ENCODE measurements around the gene ASB5.

ASB5 gene

DNA sequence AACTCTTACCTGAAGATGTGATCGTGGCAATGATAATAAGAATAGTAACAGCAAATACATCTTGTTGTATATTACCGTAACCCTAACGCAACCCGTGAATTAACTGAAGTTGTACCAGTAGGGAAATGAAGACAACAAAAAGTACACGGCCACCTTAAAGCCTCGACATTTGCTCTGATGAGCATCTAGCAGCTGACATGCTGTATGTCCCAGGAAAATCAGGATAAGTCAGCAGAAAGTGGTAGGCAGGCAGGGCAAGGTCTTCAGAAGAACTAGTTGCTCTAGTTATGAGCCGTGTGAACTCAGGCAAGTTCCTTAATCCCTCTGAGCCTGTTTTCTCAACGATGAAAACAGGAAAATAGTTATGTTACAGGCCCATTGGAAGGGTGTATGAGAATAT lies 7.7 kb upstream of the ASB5 start:
- Histone ChIP-seq H3K4me3 (ENCODE audit: low read depth in 1 of 2, low read length in 2 of 2) (no peak overlapping the region), H3K27ac (ENCODE audit: low read length) (no peak overlapping the region), H3K4me1 (ENCODE audit: control insufficient read depth in 1 of 2, insufficient read depth in 2 of 2, low read length in 2 of 2) (no peaks in the 10 kb centered on the region)

DNA sequence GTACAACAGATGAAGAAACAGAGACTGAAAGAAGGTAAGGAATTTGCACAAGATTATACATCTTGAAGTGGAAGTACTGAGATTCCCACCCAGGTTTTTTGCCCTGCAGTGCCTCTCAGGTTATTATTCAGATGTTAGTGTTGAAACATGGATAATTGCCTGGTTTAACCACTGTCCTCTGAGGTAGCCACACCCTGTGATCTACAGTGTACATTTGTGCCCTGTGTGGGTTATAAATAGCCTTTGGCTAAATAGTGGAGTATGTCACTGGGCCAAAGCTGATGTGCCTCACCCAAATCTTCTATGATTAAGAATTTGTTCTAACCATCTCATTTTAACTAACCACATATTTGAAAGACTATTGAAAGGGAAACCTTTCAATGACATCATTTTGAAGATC lies 5.4 kb upstream of the ASB5 start:
- no peak overlapping the region for H3K27ac ChIP-seq (ENCODE audit: low read length)
- no peaks in the 10 kb centered on the region for H3K27me3 ChIP-seq (ENCODE audit: low read depth, low read length)
- H3K9me3 ChIP-seq (ENCODE audit: control insufficient read depth in 1 of 2, low read length in 2 of 2), result no peaks in the 10 kb centered on the region
- H3K36me3 ChIP-seq (ENCODE audit: control insufficient read depth in 1 of 2, insufficient read depth in 2 of 2, low read length in 2 of 2), result no peaks in the 10 kb centered on the region
- no peak overlapping the region for H3K4me3 ChIP-seq (ENCODE audit: low read depth in 1 of 2, low read length in 2 of 2)
- no peaks in the 10 kb centered on the region for H3K4me1 ChIP-seq (ENCODE audit: control insufficient read depth in 1 of 2, insufficient read depth in 2 of 2, low read length in 2 of 2)

More for the DNA sequence above, 7.7 kb upstream of the ASB5 start:
- H3K36me3 ChIP-seq (ENCODE audit: control insufficient read depth in 1 of 2, insufficient read depth in 2 of 2, low read length in 2 of 2), result no peaks in the 10 kb centered on the region
- no peaks in the 10 kb centered on the region for H3K9me3 ChIP-seq (ENCODE audit: control insufficient read depth in 1 of 2, low read length in 2 of 2)
- no peaks in the 10 kb centered on the region for H3K27me3 ChIP-seq (ENCODE audit: low read depth, low read length)

DNA sequence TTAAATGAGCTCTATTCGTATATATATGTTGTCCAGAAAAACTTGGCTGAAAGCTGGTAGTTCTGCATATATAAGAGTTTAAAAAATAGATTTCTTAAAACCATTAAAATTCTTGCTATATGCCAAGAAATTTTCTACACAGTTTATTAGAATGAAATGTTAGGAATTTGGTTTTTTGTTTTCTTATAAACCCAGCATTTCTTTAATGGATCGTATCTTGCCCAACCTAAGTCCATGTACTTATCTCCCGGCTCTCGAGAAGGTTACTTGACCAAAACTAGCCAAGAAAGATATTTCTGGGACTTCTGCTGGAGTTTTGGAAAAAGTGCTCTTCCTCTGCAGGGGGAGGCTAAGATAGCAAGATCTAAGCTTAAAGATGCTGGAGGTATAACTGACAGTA lies 4.7 kb upstream of the ASB5 start:
- Histone ChIP-seq H3K4me1 (ENCODE audit: control insufficient read depth in 1 of 2, insufficient read depth in 2 of 2, low read length in 2 of 2) (no peaks in the 10 kb centered on the region), H3K27ac (ENCODE audit: low read length) (no peak overlapping the region), H3K36me3 (ENCODE audit: control insufficient read depth in 1 of 2, insufficient read depth in 2 of 2, low read length in 2 of 2) (no peaks in the 10 kb centered on the region), H3K9me3 (ENCODE audit: control insufficient read depth in 1 of 2, low read length in 2 of 2) (no peaks in the 10 kb centered on the region), H3K27me3 (ENCODE audit: low read depth, low read length) (no peaks in the 10 kb centered on the region), H3K4me3 (ENCODE audit: low read depth in 1 of 2, low read length in 2 of 2) (no peak overlapping the region)

DNA sequence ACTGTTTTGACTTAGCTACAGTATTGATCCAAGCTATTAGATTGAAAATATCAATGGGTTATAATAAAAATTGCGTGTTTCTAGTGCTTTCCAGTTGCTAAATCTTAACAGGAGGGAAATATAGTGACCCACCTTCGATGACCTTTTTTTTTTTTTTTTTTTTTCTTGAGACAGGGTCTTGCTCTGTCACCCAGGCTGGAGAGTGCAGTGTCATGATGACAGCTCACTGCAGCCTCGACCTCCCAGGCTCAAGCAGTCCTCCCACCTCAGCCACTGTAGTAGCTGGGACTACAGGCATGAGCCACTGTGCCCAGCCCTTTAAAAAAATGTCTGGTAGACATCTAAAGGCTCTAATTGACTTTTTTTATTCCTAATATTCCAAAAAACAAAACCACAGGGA lies 3.8 kb upstream of the ASB5 start:
- no peak overlapping the region for H3K27ac ChIP-seq (ENCODE audit: low read length)
- no peaks in the 10 kb centered on the region for H3K27me3 ChIP-seq (ENCODE audit: low read depth, low read length)
- H3K4me1 ChIP-seq (ENCODE audit: control insufficient read depth in 1 of 2, insufficient read depth in 2 of 2, low read length in 2 of 2), result no peaks in the 10 kb centered on the region
- no peak overlapping the region for H3K4me3 ChIP-seq (ENCODE audit: low read depth in 1 of 2, low read length in 2 of 2)
- no peaks in the 10 kb centered on the region for H3K36me3 ChIP-seq (ENCODE audit: control insufficient read depth in 1 of 2, insufficient read depth in 2 of 2, low read length in 2 of 2)
- H3K9me3 ChIP-seq (ENCODE audit: control insufficient read depth in 1 of 2, low read length in 2 of 2), result no peaks in the 10 kb centered on the region

DNA sequence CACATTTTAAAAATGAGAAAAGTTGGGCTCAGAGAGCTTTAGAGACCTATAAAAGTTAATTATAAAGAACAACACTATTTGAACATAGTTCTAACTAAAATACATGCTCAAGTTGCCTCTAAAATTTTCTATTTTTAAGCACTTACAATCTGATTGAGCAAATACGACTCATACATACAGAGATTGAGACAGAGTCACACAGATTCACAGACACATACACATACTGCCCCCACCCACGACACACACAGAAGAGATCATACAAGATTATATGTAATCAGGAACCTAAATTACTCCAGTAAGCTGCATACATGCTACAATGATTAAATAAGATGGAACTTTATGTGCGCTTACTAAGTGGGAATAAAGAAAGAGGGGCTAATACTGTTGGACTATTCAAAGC lies 2.7 kb upstream of the ASB5 start:
- Histone ChIP-seq H3K36me3 (ENCODE audit: control insufficient read depth in 1 of 2, insufficient read depth in 2 of 2, low read length in 2 of 2) (no peaks in the 10 kb centered on the region), H3K4me3 (ENCODE audit: low read depth in 1 of 2, low read length in 2 of 2) (no peak overlapping the region), H3K27me3 (ENCODE audit: low read depth, low read length) (no peaks in the 10 kb centered on the region), H3K27ac (ENCODE audit: low read length) (no peak overlapping the region), H3K4me1 (ENCODE audit: control insufficient read depth in 1 of 2, insufficient read depth in 2 of 2, low read length in 2 of 2) (no peaks in the 10 kb centered on the region), H3K9me3 (ENCODE audit: control insufficient read depth in 1 of 2, low read length in 2 of 2) (no peaks in the 10 kb centered on the region)

DNA sequence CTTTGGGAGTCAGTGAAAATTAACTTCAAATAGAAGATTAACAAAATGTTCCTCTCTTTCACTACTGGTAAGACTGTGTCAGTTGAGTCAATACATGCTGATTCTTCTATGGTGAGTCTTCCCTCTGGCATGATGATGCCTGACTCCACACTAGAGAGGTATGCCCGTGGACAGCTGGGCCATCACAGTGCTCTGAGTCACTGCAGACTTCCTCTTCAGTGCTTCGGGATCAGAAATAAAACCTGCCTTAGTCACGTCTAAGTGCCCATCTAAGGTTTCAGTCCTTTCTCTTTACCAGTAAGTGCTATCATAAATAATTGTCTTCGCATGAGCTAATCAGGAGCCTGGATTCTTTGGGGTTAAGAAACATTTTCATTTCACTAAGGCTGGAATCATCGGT lies 1.6 kb upstream of the ASB5 start:
- no peaks in the 10 kb centered on the region for H3K27me3 ChIP-seq (ENCODE audit: low read depth, low read length)
- no peaks in the 10 kb centered on the region for H3K9me3 ChIP-seq (ENCODE audit: control insufficient read depth in 1 of 2, low read length in 2 of 2)
- H3K27ac ChIP-seq (ENCODE audit: low read length), result peak overlapping the region; percentile 40
- no peak overlapping the region for H3K4me3 ChIP-seq (ENCODE audit: low read depth in 1 of 2, low read length in 2 of 2)
- H3K36me3 ChIP-seq (ENCODE audit: control insufficient read depth in 1 of 2, insufficient read depth in 2 of 2, low read length in 2 of 2), result no peaks in the 10 kb centered on the region
- no peaks in the 10 kb centered on the region for H3K4me1 ChIP-seq (ENCODE audit: control insufficient read depth in 1 of 2, insufficient read depth in 2 of 2, low read length in 2 of 2)

DNA sequence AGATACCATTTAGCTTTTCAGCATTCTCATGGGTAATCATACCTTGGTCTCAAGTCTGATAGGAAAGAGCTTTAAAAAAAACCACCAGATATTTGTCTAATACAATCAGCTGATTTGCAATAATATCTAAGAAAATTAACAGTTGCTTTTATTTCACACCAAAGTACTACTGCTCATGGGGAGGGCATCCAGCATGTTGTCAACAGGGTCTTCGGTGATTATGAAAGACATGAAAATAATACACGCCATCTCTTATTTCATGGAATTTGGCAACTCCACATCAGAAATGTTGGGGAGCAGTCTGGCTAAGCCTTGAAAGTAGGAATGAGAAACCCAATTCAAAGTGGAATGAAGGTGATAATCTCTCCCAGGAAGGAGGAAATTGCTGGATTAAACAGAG lies 3.0 kb downstream of the ASB5 start:
- Histone ChIP-seq H3K36me3 (ENCODE audit: control insufficient read depth in 1 of 2, insufficient read depth in 2 of 2, low read length in 2 of 2) (no peaks in the 10 kb centered on the region), H3K27ac (ENCODE audit: low read length) (no peak overlapping the region), H3K4me1 (ENCODE audit: control insufficient read depth in 1 of 2, insufficient read depth in 2 of 2, low read length in 2 of 2) (no peaks in the 10 kb centered on the region), H3K27me3 (ENCODE audit: low read depth, low read length) (no peaks in the 10 kb centered on the region), H3K4me3 (ENCODE audit: low read depth in 1 of 2, low read length in 2 of 2) (no peak overlapping the region), H3K9me3 (ENCODE audit: control insufficient read depth in 1 of 2, low read length in 2 of 2) (no peaks in the 10 kb centered on the region)

DNA sequence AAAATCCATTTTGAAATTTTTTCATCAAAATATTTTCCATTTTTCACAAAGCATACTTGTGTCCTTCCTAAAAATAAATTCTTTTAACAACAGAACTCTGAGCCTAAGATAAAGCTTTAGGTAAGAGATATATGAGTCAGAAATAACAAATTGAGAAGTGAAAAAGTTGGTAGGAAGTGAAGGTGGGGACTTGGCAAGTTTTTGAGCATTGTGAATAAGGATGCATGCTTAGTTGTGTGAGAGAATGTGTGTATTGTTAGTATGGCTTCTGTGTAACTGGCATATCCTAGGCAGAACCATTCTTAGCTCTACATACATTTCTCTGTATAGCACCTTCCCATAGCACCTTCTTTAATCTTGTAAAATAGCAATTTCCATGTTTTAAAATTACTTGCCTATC lies 6.8 kb downstream of the ASB5 start:
- H3K4me1 ChIP-seq (ENCODE audit: control insufficient read depth in 1 of 2, insufficient read depth in 2 of 2, low read length in 2 of 2), result no peaks in the 10 kb centered on the region
- H3K9me3 ChIP-seq (ENCODE audit: control insufficient read depth in 1 of 2, low read length in 2 of 2), result no peaks in the 10 kb centered on the region
- no peaks in the 10 kb centered on the region for H3K27me3 ChIP-seq (ENCODE audit: low read depth, low read length)
- H3K27ac ChIP-seq (ENCODE audit: low read length), result no peak overlapping the region
- no peaks in the 10 kb centered on the region for H3K36me3 ChIP-seq (ENCODE audit: control insufficient read depth in 1 of 2, insufficient read depth in 2 of 2, low read length in 2 of 2)
- no peak overlapping the region for H3K4me3 ChIP-seq (ENCODE audit: low read depth in 1 of 2, low read length in 2 of 2)

DNA sequence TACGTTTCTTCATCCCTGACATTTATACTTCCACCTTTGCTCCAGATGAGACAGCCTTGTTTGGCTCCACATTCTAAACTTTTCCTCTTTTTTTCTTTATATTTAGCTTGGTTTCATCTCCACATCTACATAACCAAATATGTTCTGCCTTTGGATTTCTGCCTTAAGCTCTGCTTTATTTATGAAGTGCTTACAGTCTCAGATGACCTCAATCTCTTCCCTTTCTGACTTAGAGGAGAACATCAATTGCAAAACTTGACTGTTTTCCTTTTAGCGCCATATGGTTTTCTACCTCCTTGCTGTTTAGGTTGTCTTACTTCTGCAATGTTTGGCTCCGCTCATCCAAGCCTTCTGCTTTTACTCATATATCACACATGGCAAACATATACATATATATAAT lies 7.5 kb downstream of the ASB5 start:
- H3K4me1 ChIP-seq (ENCODE audit: control insufficient read depth in 1 of 2, insufficient read depth in 2 of 2, low read length in 2 of 2), result no peaks in the 10 kb centered on the region
- H3K27me3 ChIP-seq (ENCODE audit: low read depth, low read length), result no peaks in the 10 kb centered on the region
- H3K9me3 ChIP-seq (ENCODE audit: control insufficient read depth in 1 of 2, low read length in 2 of 2), result no peaks in the 10 kb centered on the region
- no peak overlapping the region for H3K27ac ChIP-seq (ENCODE audit: low read length)
- no peaks in the 10 kb centered on the region for H3K36me3 ChIP-seq (ENCODE audit: control insufficient read depth in 1 of 2, insufficient read depth in 2 of 2, low read length in 2 of 2)
- H3K4me3 ChIP-seq (ENCODE audit: low read depth in 1 of 2, low read length in 2 of 2), result no peak overlapping the region

DNA sequence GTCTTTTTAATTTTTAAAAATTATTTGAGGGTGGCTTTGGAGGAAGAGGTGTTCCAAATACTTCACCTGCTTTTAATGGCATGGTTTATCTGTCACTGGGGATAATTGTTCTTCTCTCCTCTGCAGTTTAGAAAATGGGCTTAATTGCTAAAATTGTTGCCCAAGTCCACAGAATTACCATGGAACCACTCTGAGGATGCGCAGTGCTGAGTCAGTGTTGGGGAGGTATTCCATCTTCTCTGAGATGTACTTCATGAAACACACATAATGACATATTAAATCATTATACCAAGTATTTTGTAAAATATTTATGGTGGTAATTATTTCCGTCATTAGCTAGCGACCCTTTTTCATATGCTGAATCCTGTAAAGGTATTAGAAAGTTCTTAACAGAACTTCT lies 8.0 kb downstream of the ASB5 start:
- H3K4me3 ChIP-seq (ENCODE audit: low read depth in 1 of 2, low read length in 2 of 2), result no peak overlapping the region
- no peak overlapping the region for H3K27ac ChIP-seq (ENCODE audit: low read length)
- no peaks in the 10 kb centered on the region for H3K4me1 ChIP-seq (ENCODE audit: control insufficient read depth in 1 of 2, insufficient read depth in 2 of 2, low read length in 2 of 2)
- no peaks in the 10 kb centered on the region for H3K27me3 ChIP-seq (ENCODE audit: low read depth, low read length)
- no peaks in the 10 kb centered on the region for H3K36me3 ChIP-seq (ENCODE audit: control insufficient read depth in 1 of 2, insufficient read depth in 2 of 2, low read length in 2 of 2)
- H3K9me3 ChIP-seq (ENCODE audit: control insufficient read depth in 1 of 2, low read length in 2 of 2), result no peaks in the 10 kb centered on the region

DNA sequence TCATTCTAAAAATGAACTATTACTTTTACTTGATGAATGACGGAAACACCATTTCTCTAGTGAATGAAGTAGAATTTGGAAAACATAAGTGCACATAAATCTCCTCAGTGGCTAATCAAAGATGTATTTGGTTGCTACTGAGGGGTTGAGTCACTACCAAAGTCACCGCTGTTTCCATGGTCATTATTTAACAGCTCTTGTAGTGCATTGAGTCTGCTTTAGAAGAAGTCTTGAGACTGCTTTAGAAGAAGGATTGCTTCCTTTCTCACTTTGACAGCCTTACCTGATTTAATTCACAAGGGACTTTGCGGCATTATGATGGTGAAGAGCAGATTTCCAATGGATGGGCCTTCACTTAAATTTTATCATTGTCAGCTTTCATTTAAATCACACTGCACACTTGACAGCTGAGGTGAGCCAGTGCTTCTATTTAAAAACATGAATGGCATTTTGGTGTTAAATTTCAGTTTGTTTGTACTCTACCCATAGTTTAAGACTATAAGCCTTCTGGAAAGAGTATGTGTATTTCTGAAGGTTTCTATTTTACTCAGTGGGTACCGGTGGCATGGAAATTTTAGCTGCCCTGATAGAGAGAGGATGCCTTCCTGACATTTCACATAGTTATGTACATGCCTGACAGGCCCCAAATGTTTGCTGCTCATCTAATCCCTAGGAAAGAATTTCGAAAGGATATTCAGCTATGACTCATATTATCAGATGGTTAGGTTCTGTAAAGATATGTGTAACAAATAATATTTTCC lies 9.5 kb downstream of the ASB5 start:
- Histone ChIP-seq H3K9me3 (ENCODE audit: control insufficient read depth in 1 of 2, low read length in 2 of 2) (no peaks in the 10 kb centered on the region), H3K4me1 (ENCODE audit: control insufficient read depth in 1 of 2, insufficient read depth in 2 of 2, low read length in 2 of 2) (no peaks in the 10 kb centered on the region), H3K27me3 (ENCODE audit: low read depth, low read length) (no peaks in the 10 kb centered on the region), H3K4me3 (ENCODE audit: low read depth in 1 of 2, low read length in 2 of 2) (no peak overlapping the region), H3K27ac (ENCODE audit: low read length) (no peak overlapping the region), H3K36me3 (ENCODE audit: control insufficient read depth in 1 of 2, insufficient read depth in 2 of 2, low read length in 2 of 2) (no peaks in the 10 kb centered on the region)

DNA sequence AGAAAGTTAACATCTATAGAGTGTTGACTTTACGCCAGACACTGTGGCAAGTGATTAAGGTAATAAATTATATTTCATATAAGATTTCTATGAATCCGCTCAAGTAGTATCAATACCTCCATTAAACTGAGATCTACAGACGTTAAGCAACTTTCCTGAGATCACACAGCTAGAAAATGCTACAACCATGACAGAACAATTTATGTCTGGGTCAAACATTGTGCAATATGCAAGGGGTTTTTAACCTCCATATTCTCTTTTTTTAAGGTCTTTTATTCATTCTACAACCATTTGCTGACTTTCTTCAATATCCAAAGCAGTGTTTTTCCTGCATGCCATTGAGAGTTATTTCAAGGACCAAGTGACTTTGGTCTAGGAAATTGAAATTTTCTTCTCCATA lies 10.9 kb downstream of the ASB5 start:
- Histone ChIP-seq H3K27ac (ENCODE audit: low read length) (no peak overlapping the region), H3K4me1 (ENCODE audit: control insufficient read depth in 1 of 2, insufficient read depth in 2 of 2, low read length in 2 of 2) (no peaks in the 10 kb centered on the region), H3K36me3 (ENCODE audit: control insufficient read depth in 1 of 2, insufficient read depth in 2 of 2, low read length in 2 of 2) (no peaks in the 10 kb centered on the region), H3K4me3 (ENCODE audit: low read depth in 1 of 2, low read length in 2 of 2) (no peak overlapping the region), H3K27me3 (ENCODE audit: low read depth, low read length) (no peaks in the 10 kb centered on the region), H3K9me3 (ENCODE audit: control insufficient read depth in 1 of 2, low read length in 2 of 2) (no peaks in the 10 kb centered on the region)
